Stimulated activated CD8-positive, alpha-beta memory T cell treated with anti-CD3 and anti-CD28 coated beads, Interleukin-12 subunit alpha, Interleukin-12 subunit beta, amount 100 ng/mL, for 24 hours (primary cell): Measurements from ENCODE around the gene PAQR5.
"Not testable (repeated sequence)": the region's sequence is repeated elsewhere in the genome, so short reads cannot be mapped to it uniquely, and the experiment has no call there.

Source experiments
- DNase-seq: peaks from one replicate; pipeline ENCODE4 v3.0.0-alpha.2; 2020; ENCODE audit errors: extremely low read depth

Gene PAQR5

DNA sequence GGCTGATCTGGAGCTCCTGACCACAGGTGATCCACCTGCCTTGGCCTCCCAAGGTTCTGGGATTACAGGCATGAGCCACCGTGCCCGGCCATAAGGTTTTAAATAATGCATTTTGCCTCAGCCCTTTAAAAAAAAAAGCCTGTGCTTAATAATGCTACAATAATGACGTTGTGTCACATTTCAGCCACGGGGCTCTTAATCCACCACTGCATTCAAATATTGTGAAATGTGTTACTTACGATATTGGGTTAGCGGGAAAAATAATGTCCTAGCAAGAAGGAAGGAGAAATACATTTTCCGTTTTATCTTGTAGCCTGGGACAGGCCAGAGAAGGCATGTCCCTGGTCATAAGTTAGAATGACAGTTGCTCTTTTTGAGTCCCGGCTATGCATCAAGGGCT, 17.6 kb downstream of the PAQR5 start:
- DNase-seq: no peak

DNA sequence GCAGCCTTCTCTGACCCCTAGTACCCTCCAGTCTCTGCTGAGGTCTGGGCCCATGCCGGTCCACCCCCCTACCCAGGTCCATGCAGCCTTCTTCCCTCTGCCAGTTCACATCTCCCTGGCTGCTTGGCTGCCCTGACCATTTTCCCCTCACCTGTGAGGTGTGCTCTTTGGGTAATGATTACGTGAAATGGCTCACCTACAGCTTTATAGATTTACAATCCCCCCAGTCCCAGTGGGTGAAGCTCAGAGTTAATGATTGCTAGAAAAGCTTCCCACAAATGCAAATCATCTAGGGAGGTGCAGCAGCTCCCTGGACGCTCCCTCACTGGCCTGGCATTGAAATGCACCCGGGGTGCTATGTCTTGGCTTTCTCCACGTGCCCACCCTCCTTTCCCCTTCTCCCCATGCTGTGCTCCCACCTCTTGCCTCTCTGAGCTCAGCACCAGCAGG, 18.7 kb downstream of the PAQR5 start:
- DNase-seq: no peak

DNA sequence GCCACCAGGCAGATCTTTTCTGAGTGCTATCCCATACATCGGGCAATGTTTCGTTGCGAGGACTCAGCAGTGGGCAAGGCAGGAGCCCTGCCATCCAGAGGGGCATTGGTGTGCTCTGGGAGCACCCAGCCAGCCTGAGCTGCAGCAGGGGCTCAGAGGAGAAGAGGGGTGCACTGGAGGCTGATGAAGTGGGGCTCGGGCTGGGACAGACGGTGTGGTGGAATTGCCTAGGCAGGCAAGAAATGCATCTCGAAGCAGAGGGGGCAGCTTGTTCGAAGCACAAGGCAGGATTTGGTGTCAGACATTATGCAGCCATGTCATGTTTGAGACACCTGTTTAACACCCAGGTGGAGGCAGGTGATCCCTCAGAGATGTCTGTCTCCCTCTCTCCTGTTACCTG, 19.3 kb downstream of the PAQR5 start:
- DNase-seq: no peak

DNA sequence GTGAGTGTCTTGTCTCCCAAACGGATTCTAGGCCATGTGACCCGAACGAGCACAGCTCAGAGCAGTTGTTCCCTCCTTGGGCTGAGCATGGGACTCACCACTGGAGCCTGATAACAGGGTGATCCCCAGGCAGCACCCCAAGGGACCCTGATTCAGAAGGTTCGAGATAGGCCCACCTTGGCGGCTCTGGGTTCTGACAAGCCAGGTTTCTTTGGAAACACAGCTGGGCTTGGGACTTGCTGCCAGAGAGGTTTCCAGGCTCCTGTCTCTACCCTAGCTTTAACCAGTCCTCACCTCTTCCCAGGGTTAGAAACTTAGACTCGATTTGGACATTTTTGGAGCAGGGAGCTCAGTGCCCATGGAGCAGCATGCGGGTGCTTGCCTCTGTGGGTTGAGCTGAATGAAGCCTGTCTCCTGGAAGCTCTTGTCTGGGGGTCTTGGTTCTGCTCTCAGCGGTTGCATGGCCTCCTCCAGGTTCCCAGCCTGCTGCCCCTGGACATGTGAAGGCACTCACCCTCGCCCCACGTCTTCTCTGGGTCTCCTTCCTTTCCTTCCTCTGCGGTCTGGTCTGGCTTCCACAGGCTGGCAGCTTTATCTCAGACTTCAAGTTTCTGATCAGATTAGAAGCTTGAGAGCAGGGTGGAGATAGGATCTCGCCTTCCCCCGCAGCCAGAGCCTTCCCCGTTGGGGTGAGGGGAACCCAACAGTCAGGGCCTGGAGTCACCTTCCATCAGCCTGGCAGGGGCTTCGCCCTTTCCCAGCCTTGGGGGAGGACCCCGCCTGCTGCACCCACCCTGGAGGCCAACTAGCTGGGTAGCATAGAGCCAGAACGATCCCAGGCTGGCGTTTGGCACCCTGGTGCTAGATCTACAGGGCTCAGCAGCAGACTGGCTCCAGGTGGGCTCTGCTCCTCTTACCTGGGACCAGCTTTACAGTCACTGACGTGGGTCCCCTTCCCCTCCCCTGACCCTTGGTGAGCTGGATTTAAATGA, 21.0 kb downstream of the PAQR5 start:
- DNase-seq: no peak

DNA sequence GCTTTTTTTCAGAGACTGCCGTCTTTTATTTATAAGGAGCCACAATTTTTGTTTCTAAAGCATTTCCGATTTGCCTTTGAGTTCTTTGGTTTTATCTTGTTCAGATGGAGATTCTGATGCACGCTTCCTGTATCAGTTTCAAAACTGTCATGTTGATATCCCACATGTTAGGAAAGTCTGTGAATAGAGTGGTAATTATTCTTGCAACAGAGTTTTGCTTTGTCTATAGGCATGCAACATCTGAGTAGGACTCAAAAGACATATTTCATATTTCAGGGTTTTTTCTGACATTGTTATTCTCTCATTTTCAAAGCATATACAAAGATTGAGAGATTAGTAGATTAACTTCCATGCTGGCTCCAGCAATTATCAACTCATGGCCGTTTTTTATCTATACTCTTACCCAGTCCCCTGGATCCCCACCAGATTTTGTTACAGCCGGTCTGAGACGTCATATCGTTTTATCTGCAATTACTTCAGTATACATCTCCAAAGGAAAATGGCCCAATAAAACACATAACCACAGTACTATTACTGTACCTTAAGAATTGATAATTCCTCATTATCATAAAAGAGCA, 22.4 kb downstream of the PAQR5 start:
- no peak for DNase-seq

DNA sequence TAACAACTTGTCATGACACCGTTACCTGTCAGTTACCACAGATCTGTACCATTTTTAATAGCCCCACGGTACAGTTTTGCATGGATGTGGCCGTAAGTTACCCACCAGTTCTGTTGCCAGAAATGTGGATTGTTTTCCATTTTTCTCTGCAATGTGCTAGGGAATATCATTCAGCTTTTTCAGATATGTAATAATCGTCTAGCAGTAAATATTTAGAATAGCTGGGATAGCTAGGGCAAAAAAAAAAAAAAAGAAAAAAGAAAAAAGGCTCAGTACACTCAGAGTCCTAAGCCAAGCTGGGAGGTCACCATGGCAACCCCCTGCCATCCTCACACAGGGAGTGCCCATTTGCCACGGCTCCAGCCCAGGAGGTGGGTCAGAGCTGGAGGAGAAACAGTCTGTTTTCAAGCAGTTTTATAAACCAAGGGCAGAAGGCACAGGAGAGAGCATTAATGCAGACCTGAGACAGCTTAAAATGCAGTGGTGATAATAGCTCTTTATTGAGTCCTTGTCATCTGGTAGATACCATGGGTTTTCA, 25.2 kb downstream of the PAQR5 start:
- DNase-seq: no peak

DNA sequence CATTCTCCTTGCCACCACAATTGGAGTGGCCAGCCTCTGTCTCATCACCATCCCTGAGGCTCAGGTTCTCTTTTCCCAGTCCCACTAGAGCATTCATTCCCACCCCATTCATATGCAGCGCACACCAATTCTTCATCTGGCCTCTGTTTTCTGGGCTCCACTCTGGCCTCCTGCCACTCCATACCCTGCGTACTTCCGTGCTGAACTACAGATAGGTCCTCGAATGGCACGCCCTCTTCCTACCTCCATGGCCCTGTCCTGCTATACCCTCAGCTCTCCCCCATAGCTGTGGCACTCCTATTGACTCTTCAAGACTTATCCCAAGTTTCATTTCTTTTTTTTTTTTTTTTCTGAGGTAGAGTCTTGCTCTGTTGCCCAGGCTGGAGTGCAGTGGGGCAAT, 25.9 kb downstream of the PAQR5 start:
- no peak for DNase-seq

DNA sequence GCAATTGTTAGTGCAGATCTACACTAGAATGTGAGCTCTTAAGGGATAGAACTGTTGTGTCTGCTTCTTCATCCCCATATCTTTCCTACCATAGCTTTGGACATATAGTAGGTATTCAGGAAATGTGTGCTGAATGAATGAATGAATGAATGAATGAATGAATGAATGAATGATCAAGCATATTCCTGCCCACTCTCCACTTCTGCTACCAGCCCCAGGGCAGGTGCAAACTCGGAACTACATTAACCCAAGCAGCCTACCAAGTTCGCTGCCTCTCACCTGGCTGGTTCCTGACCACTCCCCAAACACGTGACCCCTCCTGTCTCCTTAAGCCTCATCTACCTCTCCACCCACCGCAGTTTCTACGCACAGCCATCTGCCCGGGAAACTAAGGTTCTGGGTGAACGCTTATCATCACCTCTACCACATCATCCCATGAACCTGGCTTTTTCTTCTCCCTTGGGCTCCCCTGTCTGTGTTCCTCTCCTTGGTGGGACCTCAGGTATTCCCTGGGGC, 26.8 kb downstream of the PAQR5 start:
- no peak for DNase-seq

DNA sequence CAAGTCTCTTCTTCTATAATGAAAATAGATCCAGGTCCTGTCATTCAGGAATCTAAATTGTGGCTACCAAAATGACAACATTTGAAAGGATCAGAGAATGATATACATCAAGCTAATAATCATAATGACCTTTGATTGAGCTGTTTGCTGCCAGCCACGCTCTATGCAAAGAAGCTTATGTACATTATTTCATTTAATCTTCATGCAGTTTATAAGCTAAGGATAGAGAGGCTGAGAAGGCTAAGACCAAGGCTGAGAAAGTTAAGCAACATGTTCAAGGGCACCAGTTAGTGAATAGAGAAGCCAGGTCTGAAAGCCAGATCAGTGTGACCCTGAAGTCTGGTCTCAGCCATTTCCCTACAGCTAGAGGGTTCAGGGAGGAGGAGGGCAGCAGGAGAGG, 29.4 kb downstream of the PAQR5 start:
- DNase-seq: no peak

DNA sequence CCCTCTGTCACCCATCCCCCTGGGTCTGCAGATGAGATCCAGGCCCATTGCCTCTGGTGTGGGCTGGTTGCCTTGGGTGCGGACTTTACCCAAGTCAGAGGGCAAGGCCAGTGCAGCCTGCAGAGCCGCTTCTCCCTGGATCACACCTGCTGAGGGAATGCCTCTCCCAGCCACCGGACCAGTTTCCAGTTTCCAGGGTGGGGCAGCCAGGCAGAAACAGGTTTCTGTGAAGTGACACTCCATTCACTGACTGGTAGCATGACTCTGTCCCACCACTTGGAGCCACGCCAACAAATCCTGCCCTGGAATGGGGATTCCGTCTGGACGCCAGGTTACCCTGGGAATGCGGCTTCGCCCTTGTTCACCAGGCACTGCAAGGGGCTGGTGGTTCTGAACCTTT, 30.0 kb downstream of the PAQR5 start:
- no peak for DNase-seq

DNA sequence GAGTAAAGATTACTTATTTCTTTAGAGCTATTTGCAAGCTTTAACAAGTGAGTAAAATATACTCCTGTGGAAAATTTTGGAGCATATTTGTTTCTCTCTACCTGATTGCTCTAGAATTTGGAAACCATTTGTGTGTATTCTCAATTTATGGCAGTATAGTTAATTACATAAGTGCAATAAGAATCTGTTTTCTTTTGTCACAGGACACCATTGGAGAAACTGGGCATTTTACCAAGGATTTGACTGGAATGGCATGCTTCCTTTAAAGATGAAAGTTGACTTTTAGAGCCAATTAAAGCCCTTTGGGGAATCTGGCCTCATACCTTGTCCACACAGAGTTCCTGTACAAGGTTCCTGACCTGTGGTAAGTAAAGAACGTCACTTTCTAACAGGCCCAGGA, 38.4 kb downstream of the PAQR5 start:
- DNase-seq: no peak

DNA sequence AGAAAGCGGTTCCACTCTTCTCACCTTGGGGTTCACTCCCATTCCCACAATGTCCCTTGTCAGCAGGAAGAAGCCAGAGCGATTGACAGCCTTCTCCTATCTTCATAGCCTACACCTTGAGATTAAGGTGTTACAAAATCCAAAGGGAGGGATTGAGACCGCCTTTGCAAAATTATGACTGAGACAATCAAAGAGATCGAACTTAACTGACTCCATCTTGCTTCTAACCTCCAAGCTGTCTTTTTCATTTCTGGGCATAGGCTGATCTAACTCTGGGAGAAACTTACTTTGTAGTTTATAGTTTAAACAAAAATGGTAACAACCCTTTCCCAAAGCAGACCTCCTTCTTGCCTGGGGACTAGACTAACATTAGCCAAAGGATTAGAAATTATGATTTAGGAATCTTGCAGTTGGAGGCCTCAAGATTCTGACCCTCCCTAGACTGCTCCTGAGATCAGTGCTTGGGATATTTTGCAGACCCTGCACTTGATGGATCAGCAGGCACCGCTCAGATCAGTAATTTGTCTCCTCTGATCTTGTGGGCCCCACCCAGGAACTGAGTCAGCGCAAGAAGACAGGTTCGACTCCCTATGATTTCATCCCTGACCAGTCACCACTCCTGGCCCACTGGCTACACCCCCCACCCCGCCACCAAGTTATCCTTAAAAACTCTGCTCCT, 40.0 kb downstream of the PAQR5 start:
- DNase-seq: no peak

DNA sequence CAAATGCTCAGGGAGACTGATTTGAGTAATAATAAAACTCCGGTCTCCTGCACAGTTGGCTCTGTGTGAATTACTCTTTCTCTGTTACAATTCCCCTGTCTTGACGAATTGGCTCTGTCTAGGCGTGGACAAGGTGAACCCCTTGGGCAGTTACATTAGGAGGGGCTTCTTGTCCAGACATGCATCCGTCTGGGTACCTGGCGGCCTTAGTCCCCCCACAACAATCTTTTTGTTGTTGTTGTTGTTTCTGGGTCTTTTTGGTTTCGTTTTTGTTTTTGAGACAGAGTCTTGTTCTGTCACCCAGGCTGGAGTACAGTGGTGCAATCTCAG, 40.5 kb downstream of the PAQR5 start:
- DNase-seq: not testable (repeated sequence)

DNA sequence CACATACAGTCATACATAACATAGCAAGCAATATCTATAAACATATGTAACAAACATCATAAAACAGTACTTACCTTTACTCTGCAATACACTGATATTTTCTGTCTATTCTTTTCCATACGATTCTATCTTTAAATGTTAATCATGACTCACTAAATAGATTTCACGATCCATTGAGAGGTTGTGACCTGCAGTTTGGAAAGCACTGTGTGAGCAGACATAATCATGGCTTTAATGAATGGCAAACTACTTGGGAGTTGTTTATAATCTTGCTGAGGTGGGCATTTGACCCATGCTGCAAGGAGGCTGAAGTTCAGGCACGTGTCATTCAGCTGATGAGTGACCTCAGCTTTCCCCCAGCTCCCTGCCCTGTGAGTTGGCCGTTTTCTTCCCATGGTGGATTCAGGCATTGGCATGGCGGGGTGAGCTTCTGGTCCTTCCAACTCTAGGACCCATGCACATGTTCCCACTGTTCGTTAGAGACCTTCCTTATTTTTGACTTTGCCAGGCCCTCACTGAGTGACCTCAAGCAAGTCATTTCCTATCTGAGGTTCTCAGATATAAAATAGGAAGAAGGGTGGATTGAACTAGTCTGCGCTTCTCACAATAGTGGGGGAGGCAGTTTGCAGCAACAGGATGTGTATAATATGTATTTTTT, 41.7 kb downstream of the PAQR5 start:
- DNase-seq: no peak

DNA sequence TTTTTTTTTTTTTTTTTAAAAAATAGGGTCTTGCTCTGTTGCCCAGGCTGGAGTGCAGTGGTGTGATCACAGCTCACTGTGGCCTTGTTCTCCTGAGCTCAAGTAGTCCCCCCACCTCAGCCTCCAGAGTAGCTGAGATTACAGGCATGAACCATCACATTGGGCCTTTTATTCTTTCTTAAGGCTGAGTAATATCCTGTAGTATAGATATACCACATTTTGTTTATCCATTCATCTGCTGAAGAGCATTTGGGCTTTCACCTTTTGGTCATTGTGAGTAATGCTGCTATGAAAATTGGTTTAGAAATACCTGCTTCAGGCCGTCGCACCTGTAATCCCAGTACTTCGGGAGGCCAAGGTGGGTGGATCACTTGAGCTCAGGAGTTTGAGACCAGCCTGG, 42.6 kb downstream of the PAQR5 start:
- no peak for DNase-seq

DNA sequence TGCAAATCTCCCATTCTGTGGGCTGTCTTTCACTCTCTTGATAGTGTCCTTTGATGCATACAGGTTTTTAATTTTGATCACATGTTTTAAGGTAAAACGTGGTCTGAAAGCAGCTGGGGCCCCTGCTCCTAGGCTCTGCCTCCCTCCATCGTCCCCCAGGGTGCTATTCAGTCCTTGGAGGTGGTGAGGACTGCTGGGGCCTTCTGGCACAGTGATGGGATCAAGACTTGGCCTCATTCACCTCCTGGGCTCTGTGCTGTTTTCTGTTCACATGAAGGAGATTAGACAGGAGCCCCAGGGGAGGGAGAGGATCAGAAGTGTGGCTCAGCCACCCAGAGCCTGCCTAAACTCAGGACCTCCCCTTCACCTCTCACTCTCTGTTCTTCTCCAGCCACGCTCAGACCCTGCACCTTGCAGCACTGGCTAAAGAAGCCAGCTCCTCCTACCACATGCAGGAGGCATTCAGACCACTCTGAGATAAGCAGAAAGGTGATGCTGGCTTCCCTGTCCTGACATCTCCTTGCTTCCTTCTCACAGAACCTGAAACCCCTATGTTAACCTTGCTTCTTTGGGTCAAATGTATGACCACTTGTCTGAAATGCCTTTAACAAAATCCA, 43.9 kb downstream of the PAQR5 start:
- DNase-seq: no peak

DNA sequence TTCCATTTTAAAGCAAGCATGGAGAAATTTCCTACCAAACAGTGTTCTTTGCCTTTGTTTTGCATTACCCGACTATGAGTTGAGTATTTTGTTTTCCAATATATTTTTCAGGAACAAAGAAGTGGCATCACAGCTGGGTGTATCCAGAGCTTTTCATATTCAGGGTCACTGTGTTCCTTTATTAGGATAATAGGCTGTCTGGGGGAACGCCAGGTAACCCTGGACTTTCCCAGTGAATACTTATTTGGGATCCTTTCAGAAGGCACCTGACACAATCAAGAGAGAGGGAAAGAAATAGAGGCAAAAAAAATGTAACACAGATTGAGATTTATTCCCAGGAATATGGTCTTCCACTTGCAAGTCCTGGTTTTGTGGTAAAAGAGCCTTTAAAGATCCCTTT, 44.4 kb downstream of the PAQR5 start:
- no peak for DNase-seq

DNA sequence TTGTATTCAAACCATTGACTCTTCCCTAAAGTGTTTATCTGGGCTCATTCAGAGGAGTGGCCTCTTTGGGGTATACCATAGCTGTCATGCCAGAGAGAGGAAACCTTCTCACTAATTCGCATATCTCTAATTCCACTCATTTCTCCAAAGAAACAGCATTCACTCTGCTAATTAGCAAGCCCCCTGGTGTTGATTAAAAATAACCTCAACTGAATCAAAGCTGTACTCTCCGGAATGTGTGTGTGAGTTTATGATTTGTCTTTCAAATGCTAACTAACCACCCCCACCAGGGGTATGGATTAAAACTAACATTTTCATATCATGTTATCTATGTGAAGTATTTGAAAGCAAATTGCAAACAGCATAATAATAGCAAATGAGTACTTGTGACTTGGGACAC, 45.5 kb downstream of the PAQR5 start:
- DNase-seq: no peak

DNA sequence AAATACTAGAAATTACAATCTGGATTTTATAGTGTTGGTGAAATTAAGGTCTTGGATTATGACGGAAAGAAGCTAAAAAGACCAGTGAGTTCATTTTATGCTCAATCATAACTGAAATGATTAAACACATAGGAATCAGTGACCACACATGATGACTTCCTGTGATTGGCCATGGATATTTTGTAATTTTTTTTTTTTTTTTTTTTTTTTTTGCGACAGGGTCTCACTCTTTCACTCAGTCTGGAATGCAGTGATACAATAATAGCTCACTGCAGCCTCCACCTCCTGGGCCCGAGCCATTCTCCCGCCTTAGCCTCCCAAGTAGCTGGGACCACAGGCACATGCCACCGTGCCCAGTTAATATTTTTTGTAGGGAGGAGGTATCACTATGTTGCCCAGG, 47.4 kb downstream of the PAQR5 start:
- DNase-seq: no peak

DNA sequence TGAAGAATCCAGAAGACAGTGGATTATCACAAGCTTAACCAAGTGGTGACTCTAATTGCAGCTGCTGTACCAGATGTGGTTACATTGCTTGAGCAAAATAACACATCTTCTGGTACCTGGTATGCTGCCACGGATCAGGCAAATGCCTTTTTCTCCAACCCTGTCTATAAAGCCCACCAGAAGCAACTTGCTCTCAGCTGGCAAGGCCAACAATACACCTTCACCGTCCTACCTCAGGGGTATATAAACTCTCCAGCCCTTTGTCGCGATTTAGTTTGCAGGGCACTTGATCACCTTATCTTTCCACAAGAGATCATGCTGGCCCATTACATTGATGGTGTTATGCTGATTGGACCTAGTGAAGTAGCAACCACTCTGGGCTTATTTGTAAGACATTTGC, 52.6 kb downstream of the PAQR5 start:
- no peak for DNase-seq

DNA sequence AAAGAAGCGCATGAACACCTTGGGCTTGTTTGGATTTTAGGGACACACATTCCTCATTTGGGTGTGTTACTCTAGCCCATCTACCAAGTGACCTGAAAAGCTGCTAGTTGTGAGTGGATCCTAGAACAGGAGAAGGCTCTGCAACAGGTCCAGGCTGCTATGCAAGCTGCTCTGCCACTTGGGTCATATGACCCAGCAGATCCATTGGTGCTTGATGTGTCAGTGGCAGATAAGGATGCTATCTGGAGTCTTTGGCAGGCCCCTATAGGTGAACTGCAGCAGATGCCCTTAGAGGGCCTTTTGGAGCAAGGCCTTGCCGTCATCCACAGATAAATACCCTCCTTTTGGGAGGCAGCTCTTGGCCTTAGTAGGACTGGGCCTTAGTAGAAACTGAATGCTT, 53.2 kb downstream of the PAQR5 start:
- no peak for DNase-seq
